ENCODE measurements around the gene THBD.

THBD gene

GRCh38 chr20:23084845-23085365, 35.4 kb upstream of the THBD start:
- DNase-seq (ENCODE audit: low spot score) = no peak

DNA sequence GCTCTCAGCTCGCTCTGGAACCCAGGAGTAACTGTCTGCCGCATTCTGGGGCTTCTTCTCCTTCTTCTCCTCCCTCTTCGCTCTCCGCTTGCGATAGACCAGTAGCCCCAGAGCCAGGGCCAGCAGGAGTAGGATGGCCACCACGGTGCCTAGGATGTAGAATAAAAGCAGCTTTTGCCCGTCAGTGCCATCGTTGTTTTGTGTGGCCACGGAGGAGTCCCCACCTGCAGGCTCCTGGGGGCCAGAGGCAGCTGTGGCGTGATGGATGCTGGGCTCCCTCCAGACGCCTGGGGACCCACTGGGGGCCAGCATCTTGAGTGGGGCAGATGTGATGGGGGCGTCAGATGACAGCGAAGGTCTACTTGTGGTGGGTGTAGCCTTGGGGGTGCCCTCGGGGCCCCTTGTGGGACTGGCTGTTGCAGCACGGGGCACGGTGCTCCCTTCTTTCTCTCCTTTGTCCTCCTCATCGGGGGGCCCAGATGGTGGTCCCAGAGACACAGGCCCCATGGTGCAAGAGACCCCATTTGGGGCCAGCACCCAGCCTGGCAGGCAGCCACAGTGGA, 34.9 kb upstream of the THBD start:
- no peak for DNase-seq (ENCODE audit: low spot score)

DNA sequence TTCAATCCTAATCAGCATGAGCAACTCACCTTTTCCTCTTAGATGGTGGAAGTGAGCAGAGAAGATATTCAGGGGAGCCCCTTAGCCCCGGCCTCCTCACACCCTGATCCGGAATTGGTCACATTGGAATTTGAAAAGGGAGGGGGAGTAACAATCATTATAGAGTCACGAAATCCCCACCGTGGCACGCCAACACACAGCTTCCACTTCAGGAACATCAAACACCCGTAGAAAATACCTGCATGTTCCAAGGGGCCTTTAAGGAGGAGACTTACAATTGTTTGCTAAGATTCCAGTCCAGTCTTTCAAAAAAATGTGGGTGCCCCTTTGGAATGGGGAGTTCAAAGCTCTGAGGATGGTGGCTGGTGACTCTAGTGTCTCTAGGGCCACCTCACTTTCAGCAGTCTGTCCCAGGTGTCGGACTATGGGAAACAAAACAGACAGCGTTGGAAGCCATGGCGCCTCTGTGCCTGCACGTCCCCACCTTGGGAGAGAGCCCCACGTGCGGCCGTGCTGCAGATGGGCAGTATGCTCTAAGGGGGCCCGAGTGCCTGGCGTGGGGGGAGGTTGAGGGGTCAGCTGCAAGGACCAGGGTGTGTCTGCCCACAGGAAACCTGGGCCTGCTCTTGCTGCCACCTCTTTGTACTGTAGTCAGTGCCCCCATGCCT, 34.2 kb upstream of the THBD start:
- no peak for DNase-seq (ENCODE audit: low spot score)

GRCh38 chr20:23082846-23083552, 33.5 kb upstream of the THBD start:
- DNase-seq (ENCODE audit: low spot score) = no peak

GRCh38 chr20:23081263-23081819, 31.9 kb upstream of the THBD start:
- no peak for DNase-seq (ENCODE audit: low spot score)

GRCh38 chr20:23080521-23080920, 31.0 kb upstream of the THBD start:
- no peak for DNase-seq (ENCODE audit: low spot score)

GRCh38 chr20:23079926-23080325, 30.5 kb upstream of the THBD start:
- no peak for DNase-seq (ENCODE audit: low spot score)

GRCh38 chr20:23079016-23079351, 29.5 kb upstream of the THBD start:
- DNase-seq (ENCODE audit: low spot score) = no peak

GRCh38 chr20:23078351-23079015, 29.0 kb upstream of the THBD start:
- no peak for DNase-seq (ENCODE audit: low spot score)

GRCh38 chr20:23077277-23077676, 27.8 kb upstream of the THBD start:
- DNase-seq (ENCODE audit: low spot score) = no peak

DNA sequence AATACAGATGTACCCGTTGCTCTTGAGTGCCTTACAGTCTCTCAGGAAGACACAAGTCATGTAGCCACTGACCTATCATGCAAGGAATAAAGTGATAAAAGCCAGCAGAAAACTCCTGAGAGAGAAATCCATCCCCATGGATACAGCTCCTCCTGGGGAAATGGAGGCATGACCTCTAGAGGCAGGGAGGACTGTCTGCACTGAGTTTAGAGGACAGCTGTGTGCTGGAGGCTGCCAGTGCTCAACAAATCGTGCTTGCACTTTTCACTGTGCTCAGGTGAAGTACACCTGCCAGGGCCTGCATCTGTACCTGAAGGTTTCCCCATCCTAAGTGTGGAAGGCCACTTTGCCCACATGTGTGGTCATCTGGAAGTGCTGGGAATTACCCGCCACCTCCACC, 24.6 kb upstream of the THBD start:
- no peak for DNase-seq (ENCODE audit: low spot score)

DNA sequence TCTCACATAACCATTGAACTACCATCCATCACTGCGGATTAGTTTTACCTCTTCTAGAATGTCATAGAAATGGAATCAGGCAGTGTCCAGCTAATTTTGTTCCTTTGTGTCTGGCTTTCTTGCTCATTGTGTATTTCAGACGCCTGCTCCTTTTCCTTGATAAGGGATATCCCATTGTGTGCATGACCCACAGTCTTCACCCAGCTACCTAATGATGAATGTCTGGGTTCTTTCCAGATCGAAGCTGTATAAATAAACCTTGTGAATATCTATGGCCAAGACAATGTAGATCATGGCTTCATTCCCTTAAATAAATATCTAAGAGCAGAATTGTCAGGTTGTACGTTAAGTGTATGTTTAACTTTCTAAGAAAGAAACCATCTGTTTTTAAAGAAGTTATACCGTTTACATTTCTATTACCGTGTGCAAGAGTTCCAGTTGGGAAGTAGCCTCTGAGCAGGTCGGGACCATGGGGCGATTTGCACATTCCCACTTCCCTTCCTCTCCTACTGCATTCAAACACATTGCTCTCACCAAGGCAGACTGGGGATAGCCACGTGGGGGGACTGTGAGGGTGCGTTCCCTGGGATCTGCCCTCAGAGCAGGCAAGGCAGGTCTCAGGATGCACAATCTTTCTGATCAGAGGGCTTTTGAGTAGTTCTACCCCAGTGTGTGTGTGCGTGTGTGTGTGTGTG, 23.6 kb upstream of the THBD start:
- no peak for DNase-seq (ENCODE audit: low spot score)

- DNase-seq (ENCODE audit: low spot score) = no peak
Observed at GRCh38 chr20:23071996-23072395, 22.5 kb upstream of the THBD start.

DNA sequence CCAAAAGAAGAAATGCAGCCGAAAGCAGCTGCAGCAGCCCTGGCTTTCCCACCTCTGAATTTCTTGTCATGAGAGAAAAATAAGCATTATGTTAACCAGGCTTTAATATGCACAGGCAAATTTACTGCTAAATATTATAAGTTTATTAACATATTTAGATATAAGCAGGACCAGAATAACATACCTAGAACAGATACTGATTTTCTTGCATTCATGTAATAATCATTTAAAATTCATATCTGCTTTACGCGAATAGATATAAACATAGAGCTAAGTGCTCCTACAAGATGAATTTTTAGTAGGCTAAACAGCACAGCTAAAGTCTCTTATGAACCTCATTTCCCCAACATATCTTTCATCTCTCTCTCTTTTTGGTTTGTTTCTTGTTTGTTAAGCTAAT, 21.9 kb upstream of the THBD start:
- no peak for DNase-seq (ENCODE audit: low spot score)

GRCh38 chr20:23069108-23069507, 19.6 kb upstream of the THBD start:
- no peak for DNase-seq (ENCODE audit: low spot score)

GRCh38 chr20:23068283-23068682, 18.8 kb upstream of the THBD start:
- no peak for DNase-seq (ENCODE audit: low spot score)

DNA sequence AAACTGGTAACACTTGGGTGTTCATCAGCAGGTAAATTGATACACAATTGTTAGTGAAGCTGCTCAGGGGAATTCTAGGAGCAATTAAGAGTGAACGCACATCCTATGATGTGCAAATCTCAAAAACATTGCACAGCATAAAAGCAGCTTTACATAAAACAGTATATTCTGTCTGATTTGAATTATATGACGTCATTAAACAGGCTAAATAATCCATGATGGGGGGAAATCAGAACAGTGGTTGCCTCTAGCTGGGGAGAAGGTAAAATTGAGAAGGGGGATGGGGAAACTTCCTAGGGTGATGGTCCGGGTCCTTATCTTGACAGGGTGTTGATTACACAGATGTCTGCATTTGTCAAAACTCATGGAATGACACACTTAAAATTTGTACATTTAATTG, 17.3 kb upstream of the THBD start:
- DNase-seq (ENCODE audit: low spot score) = no peak

DNA sequence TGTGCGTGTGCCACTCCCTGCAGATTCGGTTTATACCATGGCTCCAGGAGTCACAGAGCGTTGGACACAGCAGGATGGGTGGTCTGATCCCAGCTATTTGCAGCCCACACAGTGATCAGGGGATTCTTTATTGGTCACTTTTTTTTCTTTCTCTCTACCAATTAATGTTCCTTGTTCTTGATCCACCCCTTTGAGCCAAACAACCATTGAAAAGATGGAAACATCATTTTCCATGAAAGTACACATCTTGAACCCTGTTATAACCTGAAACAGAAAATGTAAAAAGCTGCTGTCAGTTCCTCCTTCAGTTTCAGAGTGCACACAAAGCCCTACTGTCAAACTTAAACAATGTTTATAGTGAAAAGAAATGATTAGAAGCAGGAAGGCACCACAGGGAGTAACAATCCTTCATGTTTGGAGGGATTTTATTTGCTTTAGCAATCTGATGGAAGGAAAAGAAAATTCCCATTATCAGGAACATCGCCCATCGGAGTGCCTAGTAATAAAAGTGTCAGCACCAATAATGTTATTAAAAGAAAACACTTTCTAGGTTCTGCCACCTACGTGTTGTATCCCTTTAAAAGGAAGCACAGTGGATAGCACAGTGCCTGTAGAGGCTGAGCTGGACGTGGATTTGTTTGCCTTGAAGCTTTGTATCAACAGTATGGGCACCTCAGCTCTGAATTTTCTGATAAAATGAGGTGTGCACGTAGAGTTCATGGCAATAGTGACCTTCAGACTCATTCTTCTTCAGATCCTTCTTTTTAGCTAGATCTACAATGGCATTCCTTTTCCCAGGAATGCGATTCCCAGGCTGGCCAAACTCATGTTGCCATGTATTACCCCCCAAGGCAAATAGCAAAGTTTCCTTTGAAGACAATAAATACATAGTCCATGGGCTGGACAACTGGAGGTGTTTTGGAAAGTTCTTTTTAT, 16.1 kb upstream of the THBD start:
- DNase-seq (ENCODE audit: low spot score) = no peak

GRCh38 chr20:23063581-23063980, 14.1 kb upstream of the THBD start:
- no peak for DNase-seq (ENCODE audit: low spot score)

- no peak for DNase-seq (ENCODE audit: low spot score)
Observed at GRCh38 chr20:23063168-23063567, 13.7 kb upstream of the THBD start.

GRCh38 chr20:23062632-23063031, 13.2 kb upstream of the THBD start:
- DNase-seq (ENCODE audit: low spot score) = no peak

Data from pons (tissue), 1 donor.